Psoas muscle (tissue), 8 donors: ENCODE results near the gene TGFBR2. TPM values are rescaled to one million over a fixed set of nuclear protein-coding genes. Genes with fewer than 3 reads are reported as not detected.
A peak's percentile ranks its signal among the peaks of the same experiment; 100 is the strongest.

Experiments
- ATAC-seq, 4 donors: fragments of 200-7000 bp; cut with Tn5 transposase; one replicate each; pipeline ENCODE4 v1.9.1; 2020; ENCODE audit warnings: moderate library complexity in 3 of 4, mild to moderate bottlenecking in 2 of 4
- DNase-seq, 2 donors: peaks; one replicate each; pipeline ENCODE4 v3.0.0-alpha.2; 2020
- H3K27ac ChIP-seq: fragments of 200-600 bp; one replicate; pipeline ENCODE4 v1.8.0; 2022
- H3K27me3 ChIP-seq, 3 donors: fragments of 200-600 bp in 1 of 3; one replicate each; pipeline versions ENCODE4 v1.6.1 to v1.8.0; 2013 to 2022; ENCODE audit warnings: low read length in 2 of 3, mild to moderate bottlenecking in 2 of 3, moderate library complexity in 1 of 3; ENCODE audit not compliant: insufficient read depth in 3 of 3
- H3K36me3 ChIP-seq, 2 donors: fragments of 200-600 bp in 1 of 2; one replicate each; pipeline versions ENCODE4 v1.6.1 to v1.8.0; 2013 to 2022; ENCODE audit warnings: low read depth in 1 of 2, mild to moderate bottlenecking in 1 of 2, moderate library complexity in 1 of 2; ENCODE audit not compliant: insufficient read depth in 1 of 2
- H3K4me1 ChIP-seq: fragments of 200-600 bp; one replicate; pipeline ENCODE4 v1.8.0; 2022
- H3K4me3 ChIP-seq: fragments of 200-600 bp; one replicate; pipeline ENCODE4 v1.8.0; 2022; ENCODE audit warnings: mild to moderate bottlenecking
- H3K9me3 ChIP-seq: fragments of 200-600 bp; one replicate; pipeline ENCODE4 v1.8.0; 2022
- WGBS, 3 donors: extraction: QIAGEN DNeasy Blood & Tissue Kit; methylation state at CpG; one replicate each; pipeline versions ENCODE4 v1.1.6 to v1.1.7; 2013; 5-methylcytosine and 5-hydroxymethylcytosine counted together
- intact Hi-C, 2 donors: fragments of 100-400 bp; cut with DNase I; formaldehyde crosslinking; loops; one replicate each; pipeline versions ENCODE4 v1.11.0 to v1.14.2; 2022
- polyA plus RNA-seq, 3 donors: library from polyadenylated mRNA; stranded (reverse); fragments of 200-250 nt; gene quantifications; one replicate each; pipeline ENCODE4 v1.2.3, GENCODE V29; 2013
- total RNA-seq, 4 donors: library from RNA; stranded (reverse); fragmentation: NEBNext Ultra II Directional in 2 of 4; extraction: Animal tissue kit (Norgen Biotek cat#: 25700) in 2 of 4; gene quantifications; one replicate each; pipeline versions ENCODE4 v1.2.1 to v1.2.4, GENCODE V29; 2021 to 2023
- TF ChIP-seq, protein P1 (sequence below): fragments of 200-600 bp; IDR thresholded peaks from one replicate; pipeline ENCODE4 v1.8.0; 2022; ENCODE audit warnings: antibody characterized with exemption
- donor health status: healthy with polysubstance abuse.
- donor health status: DM: no; HTN: no; CAD: no; lungs with moderate emphysema.
- donor health status: Bipolar disorder and iron deficiency.
- donor health status: healthy.
- donor health status: DM: yes; HTN: yes; CAD: no.
- donor health status: DM: no; HTN: no; CAD: no.
- donor health status: DM: no; HTN: no; CAD: no.
- donor health status: DM: yes; HTN: yes; CAD: no.

The TGFBR2 gene
- total and polyA plus RNA-seq, 7 donors: 19.7 to 58.8 (median 42.6) TPM

DNA sequence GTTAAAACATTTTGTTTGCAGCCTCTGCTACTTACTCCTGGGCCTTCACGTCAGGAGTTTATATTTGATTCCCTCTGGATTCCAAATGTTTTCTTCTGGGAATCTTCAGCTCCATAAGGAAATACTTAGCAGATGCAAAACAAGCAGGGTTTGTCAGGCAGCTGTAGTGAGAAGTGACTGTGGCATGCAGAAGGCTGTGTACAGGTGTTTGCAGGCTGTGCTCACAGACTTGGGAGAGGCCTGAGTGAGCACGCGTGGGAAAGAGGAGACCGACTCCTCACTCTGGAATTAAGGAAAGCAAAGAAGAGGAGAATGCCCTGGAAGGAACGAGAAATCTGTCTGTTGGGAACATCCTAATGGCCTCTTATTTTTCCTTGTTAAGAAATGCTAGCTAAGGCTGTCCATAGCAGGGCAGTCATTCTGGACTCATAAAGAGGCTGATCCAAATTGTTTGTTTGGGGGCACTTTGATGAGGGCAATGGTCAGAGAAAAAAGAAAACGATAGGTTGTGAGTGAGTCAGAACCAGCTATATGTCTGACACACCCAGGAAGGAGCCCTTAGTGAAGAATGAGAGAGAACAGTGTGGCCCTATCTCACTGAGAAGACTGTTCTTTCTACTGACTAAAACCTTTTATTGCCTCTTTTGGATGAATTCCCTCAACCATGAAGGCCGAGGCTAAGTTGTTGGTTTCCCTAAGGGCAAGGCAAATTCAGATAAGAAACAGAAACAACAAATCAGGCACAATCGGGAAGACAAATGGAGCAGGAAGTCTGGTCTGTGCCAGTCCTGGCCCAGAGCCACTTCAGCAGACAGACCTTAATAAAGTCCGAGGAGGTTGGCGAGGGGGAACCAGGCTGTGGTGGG lies 82.6 kb downstream of the TGFBR2 start:
- Histone ChIP-seq H3K27me3 (no peaks in the 10 kb centered on the region), H3K4me3 (peak overlapping the region; percentile 16), H3K4me1 (peaks cover 45% of the 10 kb centered on the region), H3K36me3 (peaks cover 4 to 53% of the 10 kb centered on the region in 2 donors), H3K9me3 (no peaks in the 10 kb centered on the region), H3K27ac (peak overlapping the region; percentile 61)
- ATAC-seq: no peak
- WGBS, 3 donors: 38 to 48% (median 39%) methylated on average over 10 of the region's 10 CpGs
- DNase-seq: no peak
- TF ChIP-seq, protein P1, sequence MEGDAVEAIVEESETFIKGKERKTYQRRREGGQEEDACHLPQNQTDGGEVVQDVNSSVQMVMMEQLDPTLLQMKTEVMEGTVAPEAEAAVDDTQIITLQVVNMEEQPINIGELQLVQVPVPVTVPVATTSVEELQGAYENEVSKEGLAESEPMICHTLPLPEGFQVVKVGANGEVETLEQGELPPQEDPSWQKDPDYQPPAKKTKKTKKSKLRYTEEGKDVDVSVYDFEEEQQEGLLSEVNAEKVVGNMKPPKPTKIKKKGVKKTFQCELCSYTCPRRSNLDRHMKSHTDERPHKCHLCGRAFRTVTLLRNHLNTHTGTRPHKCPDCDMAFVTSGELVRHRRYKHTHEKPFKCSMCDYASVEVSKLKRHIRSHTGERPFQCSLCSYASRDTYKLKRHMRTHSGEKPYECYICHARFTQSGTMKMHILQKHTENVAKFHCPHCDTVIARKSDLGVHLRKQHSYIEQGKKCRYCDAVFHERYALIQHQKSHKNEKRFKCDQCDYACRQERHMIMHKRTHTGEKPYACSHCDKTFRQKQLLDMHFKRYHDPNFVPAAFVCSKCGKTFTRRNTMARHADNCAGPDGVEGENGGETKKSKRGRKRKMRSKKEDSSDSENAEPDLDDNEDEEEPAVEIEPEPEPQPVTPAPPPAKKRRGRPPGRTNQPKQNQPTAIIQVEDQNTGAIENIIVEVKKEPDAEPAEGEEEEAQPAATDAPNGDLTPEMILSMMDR: no peak
- intact Hi-C loops: loop anchor here in 1 of 2 donors (10.0 kb wide), 1 partner anchor 244 kb away; no protein-coding TSS in a partner anchor

DNA sequence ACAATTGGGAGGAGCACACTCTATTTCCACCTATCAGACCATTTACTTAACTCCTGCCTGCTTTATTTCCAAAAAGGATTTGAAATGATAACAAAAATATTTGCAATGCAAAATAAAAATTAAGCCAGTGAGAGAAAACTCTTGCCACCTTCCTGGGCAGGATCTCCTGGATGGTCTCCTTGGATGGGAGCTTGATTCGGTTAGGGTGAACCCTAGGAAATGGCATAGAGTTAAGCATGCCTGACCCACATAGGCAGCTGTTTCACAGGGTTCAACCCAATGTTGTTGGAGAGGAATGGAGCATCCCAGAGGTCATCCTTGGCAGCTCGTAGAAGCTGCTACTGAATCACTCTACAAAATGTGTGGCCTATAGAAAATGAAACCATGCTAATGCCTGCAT lies 83.8 kb downstream of the TGFBR2 start:
- Histone ChIP-seq H3K27me3 (no peaks in the 10 kb centered on the region), H3K36me3 (peaks cover 4 to 56% of the 10 kb centered on the region in 2 donors), H3K4me3 (no peak overlapping the region), H3K9me3 (no peaks in the 10 kb centered on the region), H3K27ac (no peak overlapping the region), H3K4me1 (peaks cover 46% of the 10 kb centered on the region)
- TF ChIP-seq, protein P1: no peak
- ATAC-seq (no peak), DNase-seq (no peak)
- 46 to 60% (median 48%) methylated on average over 2 of the region's 2 CpGs for WGBS, 3 donors
- intact Hi-C loops: loop anchor here (5.0 to 10.0 kb wide), 6 partner anchors 83 to 648 kb away; partner anchors contain the start of gene TGFBR2 (in 1 of the 2)

DNA sequence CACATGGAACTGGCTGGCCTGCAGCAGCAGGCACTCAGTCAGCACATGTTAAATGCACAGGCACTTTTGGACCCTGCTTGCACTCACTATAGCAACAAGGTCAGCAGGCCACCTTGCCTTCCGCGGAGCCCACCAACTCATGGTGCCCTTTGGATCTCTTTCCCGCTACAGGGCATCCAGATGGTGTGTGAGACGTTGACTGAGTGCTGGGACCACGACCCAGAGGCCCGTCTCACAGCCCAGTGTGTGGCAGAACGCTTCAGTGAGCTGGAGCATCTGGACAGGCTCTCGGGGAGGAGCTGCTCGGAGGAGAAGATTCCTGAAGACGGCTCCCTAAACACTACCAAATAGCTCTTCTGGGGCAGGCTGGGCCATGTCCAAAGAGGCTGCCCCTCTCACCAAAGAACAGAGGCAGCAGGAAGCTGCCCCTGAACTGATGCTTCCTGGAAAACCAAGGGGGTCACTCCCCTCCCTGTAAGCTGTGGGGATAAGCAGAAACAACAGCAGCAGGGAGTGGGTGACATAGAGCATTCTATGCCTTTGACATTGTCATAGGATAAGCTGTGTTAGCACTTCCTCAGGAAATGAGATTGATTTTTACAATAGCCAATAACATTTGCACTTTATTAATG lies 85.0 kb downstream of the TGFBR2 start:
- 60 to 72% (median 67%) methylated on average over 10 of the region's 10 CpGs for WGBS, 3 donors
- no peak overlapping the region for H3K27ac ChIP-seq
- H3K9me3 ChIP-seq: no peaks in the 10 kb centered on the region
- TF ChIP-seq, protein P1: no peak
- H3K36me3 ChIP-seq: peaks cover 4 to 62% of the 10 kb centered on the region in 2 donors
- H3K27me3 ChIP-seq: no peaks in the 10 kb centered on the region
- H3K4me1 ChIP-seq: peaks cover 51% of the 10 kb centered on the region
- H3K4me3 ChIP-seq: no peak overlapping the region
- ATAC-seq (no peak), DNase-seq (no peak)
- intact Hi-C loops: loop anchor here (5.0 to 10.0 kb wide), 6 partner anchors 84 to 649 kb away; partner anchors contain the start of gene TGFBR2 (in 1 of the 2)

DNA sequence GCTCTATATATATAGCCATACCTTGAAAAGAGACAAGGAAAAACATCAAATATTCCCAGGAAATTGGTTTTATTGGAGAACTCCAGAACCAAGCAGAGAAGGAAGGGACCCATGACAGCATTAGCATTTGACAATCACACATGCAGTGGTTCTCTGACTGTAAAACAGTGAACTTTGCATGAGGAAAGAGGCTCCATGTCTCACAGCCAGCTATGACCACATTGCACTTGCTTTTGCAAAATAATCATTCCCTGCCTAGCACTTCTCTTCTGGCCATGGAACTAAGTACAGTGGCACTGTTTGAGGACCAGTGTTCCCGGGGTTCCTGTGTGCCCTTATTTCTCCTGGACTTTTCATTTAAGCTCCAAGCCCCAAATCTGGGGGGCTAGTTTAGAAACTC lies 85.5 kb downstream of the TGFBR2 start:
- intact Hi-C loops: loop anchor here (5.0 to 10.0 kb wide), 6 partner anchors 85 to 650 kb away; partner anchors contain the start of gene TGFBR2 (in 1 of the 2)

More for the DNA sequence above, 85.5 kb downstream of the TGFBR2 start:
- H3K4me1 ChIP-seq: peaks cover 57% of the 10 kb centered on the region
- TF ChIP-seq, protein P1: no peak
- H3K9me3 ChIP-seq: no peaks in the 10 kb centered on the region
- peaks cover 4 to 56% of the 10 kb centered on the region in 2 donors for H3K36me3 ChIP-seq
- no peak overlapping the region for H3K4me3 ChIP-seq
- DNase-seq (no peak), ATAC-seq (no peak)
- WGBS, 3 donors: 73 to 100% (median 81%) methylated on average over 1 of the region's 1 CpG
- no peak overlapping the region for H3K27ac ChIP-seq
- no peaks in the 10 kb centered on the region for H3K27me3 ChIP-seq
